Cerebellar cortex (tissue), 1 donor: ENCODE measurements around the gene HOXB7.

Source experiments
- DNase-seq: peaks from one replicate; pipeline ENCODE4 v3.0.0-alpha.2; 2015; ENCODE audit warnings: low spot score

HOXB7 gene

DNA sequence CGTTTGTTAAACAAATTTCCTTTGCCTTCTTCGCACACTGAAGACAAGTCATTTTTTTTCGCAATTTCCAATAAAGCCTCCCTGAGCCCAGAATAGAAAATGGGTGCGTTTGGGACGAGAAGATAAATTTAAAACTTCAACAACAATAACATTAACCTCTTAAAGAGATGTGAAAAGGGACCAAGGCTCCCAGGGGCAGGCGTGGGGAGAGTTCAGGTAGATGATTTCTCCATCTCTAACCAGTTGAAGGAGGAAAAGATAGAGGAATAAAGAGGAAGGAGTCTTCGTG lies 31.4 kb downstream of the HOXB7 start:
- no peak for DNase-seq

- DNase-seq = no peak
Measured at GRCh38 chr17:48578616-48579470, 32.0 kb downstream of the HOXB7 start.

DNA sequence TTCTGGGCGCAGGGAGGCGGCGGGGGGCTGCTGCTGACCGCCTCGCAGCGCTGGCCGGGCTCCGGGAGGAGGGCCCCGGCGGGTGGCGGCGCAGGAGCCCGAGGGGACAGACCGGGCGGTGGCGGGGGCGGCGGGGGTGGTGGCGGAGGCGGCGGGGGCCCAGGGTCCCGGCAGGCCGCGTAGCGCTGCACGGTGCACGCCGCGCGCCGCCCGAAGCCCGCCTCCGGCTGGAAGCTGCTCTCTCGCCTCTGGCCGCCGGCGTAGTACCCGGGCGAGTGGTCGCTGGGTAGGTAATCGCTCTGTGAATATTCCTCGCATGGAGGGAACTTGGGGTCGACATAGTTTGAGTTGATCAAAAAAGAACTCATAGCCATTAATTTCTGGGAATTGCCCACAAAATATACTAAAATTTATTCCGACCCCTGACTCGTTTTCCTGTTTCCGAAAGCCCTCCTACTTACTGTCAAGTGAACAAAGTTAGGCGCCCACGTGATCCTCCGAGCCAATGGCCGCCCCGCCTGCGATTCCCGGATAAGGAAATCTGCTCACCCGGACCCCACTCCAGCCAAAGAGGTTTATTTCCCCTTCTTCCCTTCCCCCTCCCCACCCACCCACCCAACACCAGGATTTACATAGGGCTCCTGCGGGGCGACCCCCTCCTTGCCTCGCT lies 32.7 kb downstream of the HOXB7 start, which contains the start of gene HOXB4:
TSS of gene HOXB4 (minus strand) at position 405 of the 670 bp plus-strand sequence. CDS start at position 374, 31 bp downstream.
- no peak for DNase-seq

DNA sequence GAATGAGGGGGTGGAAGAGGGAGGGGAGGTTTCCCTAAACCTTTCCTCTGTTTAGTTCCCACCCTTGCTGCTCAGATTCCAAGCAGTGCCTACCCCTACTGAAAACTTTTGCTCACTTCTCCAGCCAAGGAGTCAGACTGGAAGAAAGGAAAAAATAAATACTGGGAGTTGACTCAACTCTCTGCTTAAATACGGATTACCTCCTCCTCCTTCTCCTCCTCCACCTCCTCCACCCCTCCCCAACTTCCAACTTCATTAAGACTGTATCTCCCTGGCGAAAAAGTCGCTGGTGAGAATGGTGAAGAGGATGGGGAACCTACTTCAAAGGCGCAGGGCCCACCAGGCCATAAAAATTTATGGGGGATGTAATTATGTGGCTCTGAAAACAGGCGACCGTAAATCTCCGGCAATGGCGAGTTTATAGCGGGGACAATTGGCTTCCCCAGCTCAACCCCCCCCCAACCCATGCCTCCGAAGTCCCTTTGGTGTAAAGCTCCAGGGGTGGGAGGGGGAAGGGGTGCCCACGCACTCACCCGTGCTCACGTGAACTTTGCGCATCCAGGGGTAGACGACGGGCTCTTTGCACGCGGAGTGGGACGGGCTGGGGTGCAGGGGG lies 33.4 kb downstream of the HOXB7 start:
- DNase-seq = no peak

DNA sequence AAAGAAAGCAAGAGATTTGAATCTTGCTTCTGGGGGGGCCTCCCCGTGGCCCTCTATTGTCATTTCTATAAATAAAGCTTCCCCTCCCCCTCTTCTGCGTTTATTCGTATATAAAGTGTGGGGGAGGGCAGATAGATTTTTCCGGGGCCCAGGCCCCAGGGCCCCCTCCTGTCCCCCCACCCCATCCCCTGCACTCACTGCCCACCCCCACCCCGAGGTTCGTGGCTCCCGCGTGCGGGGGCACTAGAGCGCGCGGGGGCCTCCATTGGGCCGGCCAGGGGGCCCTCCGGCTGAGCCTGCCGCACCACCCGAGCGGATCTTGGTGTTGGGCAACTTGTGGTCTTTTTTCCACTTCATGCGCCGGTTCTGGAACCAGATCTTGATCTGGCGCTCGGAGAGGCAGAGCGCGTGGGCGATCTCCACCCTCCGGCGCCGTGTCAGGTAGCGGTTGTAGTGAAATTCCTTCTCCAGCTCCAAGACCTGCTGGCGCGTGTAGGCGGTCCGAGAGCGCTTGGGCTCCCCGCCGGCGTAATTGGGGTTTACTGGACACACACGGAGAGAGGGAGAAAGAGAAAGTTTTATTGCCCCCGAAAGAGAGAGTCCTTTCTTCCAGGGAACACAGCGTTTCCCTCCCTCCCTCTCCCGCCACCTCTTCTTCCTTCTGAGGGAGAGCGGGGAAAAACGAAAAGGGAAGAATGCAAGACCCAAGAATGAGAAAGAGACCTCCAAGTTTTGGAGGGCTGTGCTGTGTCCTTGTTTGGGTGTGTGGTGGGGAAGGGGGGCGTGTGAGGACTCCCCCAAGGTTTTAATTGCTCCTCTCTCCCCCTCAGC lies 34.1 kb downstream of the HOXB7 start:
- no peak for DNase-seq

DNA sequence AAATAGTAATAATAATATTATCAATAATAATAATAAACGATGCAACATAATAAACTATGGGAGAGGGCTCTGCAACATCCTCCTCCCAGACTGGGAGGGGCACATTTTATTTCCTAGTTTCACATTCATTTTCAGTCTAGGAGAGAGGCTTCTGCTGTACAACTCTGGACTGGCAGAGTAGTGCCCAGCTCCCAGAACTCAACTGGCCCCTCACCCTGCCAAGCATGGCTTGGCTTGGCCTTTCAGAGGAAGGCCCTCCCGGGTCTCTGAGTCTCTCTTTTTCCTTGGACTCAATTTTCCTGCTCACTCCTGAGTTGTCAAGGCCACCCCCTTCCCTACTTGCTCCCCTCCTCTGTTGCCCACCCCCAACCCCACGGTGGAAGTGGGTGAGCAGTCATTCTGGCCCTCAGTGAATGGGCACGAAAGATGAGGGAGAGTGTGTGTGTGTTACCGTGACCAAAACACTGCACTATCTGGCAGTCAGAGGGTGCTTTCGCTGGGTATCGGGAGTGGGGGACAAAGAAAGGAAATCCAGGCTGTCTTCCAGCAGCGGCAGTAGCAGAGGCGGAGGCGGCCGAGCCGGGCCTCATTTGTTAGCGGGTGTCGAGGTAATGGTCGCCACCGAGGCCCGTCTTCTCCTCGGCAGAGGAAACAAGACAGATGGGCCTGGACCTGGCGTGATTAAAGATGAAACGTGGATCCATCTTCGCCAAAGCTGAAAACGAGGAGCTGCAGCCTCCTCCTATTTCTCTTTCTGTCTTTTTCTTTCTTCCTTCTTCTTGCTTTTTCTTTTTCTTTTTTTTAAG lies 34.9 kb downstream of the HOXB7 start:
- DNase-seq = no peak

- DNase-seq = no peak
Measured at GRCh38 chr17:48575066-48575582, 35.7 kb downstream of the HOXB7 start.

GRCh38 chr17:48574505-48575065 lies 36.2 kb downstream of the HOXB7 start:
- no peak for DNase-seq

GRCh38 chr17:48571826-48572417 lies 38.9 kb downstream of the HOXB7 start:
- no peak for DNase-seq

GRCh38 chr17:48571024-48571818 lies 39.6 kb downstream of the HOXB7 start:
- DNase-seq = no peak

DNA sequence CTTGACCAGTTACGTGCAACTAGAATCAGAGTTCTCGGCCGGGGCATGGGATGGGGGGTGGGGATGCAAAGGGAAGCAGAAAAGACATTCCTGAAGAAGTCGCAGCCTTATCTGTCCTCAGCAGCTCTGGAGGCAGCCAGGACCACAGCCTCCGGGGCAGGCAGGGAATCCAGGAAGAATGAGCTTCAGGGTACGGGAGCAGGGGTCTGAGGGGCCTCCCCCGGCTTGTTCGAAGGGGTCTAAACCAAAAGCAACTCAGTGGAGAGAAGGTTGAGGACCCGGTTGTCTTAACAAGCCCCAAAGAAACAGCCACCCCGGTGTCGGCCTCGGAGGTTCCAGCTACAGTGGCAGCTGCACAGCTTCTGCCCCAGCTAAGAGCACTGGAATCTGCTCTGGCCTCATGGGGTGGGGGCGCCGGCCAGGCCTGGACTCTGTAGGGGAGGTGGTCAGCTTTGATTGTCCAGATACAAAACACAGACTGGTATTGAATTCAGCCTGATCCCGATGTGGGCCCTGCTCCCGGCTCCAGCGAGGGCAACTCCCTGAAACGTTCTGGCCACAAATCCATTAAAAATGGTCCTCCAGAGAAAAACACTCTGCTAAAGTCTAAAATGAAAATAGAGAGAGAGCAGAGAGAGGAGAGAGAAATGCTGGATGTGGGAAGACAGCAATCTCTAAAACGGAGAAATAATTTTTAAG lies 40.3 kb downstream of the HOXB7 start:
- no peak for DNase-seq

- no peak for DNase-seq
Measured at GRCh38 chr17:48569674-48570324, 41.0 kb downstream of the HOXB7 start.

DNA sequence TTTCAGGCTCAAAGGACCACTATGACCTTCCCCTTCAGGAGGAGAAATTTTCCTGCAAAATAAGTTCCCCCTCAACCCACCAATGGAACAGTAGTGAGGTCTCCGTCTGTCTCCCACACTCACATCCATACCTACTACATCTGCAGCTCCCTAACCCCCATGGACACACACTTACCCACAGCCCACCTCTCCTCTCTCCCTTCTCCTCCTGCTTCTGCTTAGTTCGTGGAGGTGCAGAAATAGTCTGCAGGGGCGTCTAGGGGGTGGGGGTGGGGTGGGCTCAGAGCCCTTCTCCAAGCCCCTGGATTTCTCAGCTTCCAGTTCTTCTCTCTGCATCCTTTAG lies 41.6 kb downstream of the HOXB7 start:
- no peak for DNase-seq

DNA sequence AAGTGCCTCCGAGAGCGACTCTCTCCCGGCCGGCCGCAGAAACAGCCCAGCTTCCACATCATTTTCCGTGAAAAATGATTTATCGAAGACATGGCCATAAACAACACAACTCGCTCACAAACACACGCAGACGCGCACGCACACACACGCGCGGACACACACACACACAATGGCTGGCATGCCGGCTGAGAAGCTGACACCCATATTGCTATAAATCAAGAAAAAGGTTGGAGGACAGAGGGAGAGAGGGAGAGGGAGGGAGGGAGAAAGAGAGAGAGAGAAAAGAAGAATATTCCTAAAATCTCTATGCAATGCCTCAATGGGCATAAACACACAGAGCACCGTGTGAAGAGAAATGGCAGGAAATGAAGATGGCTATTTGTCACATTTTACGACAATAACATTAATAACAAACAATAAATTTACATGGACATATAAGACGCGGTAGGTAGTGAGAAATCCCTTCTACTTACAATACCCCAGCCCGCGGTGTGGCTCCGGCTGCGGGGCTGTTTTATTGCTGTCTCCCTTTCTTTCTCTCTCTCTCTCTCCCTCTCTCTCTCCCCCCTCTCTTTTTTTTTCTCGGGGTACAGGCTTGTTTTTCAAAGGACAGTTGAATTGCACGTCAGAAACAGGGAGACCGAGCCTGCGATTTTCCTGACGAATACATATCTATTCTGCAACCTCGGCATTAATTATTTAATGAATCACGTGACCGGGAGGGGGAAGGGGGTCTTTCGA lies 42.1 kb downstream of the HOXB7 start:
- DNase-seq = no peak

- no peak for DNase-seq
Measured at GRCh38 chr17:48567646-48568354, 43.0 kb downstream of the HOXB7 start.

- DNase-seq = no peak
Measured at GRCh38 chr17:48567209-48567608, 43.6 kb downstream of the HOXB7 start.

DNA sequence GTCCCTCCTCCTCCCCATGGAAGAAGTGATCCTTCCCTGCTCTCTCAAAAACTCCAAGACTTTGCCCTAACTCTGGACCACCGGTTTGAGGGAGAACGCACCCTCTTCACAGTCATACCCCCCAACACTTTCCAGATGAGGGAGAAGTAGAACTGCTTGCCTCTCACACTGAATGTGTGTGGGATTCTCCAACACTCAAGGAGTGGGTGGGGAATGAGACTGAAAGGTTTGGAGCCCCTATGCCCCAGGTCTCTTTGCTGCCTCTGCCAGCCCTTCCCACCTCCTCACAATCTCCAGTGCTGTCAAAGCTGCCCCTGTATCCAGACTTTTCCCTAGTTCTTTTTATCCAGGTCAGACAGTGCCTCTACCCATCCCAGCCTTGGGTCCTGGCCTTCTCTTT lies 44.1 kb downstream of the HOXB7 start:
- no peak for DNase-seq
